Measurements from ENCODE around the gene STXBP6.

GRCh38 chr14:24941719-24942118 lies 108.2 kb downstream of the STXBP6 start:
- no peak for TF ChIP-seq CTCF (IDR thresholded peaks at IDR 0.05)
- TF ChIP-seq EP300 (IDR thresholded peaks at IDR 0.05), result no peak
